ENCODE results near the gene TSPAN9. TPM values are rescaled to one million over a fixed set of nuclear protein-coding genes. Genes with fewer than 3 reads are reported as not detected.

TSPAN9 gene
- total RNA-seq, 1 experiment from 2014 or later: 35.5 TPM

GRCh38 chr12:3178671-3179313, 101.6 kb downstream of the TSPAN9 start:
- H3K27ac ChIP-seq (ENCODE audit: low read depth, low read length, poor library complexity, severe bottlenecking): no peak overlapping the region
- no peak for TF ChIP-seq CTCF (conservative IDR thresholded peaks at IDR 0.05; ENCODE audit: low read depth, low read length)
- TF ChIP-seq EZH2 (IDR thresholded peaks at IDR 0.05; ENCODE audit: borderline replicate concordance, low read depth, low read length, poor library complexity, severe bottlenecking): no peak
- no TSS peak for BruUV-seq (replicated peaks)
- intact Hi-C loops (cut with micrococcal nuclease; ENCODE audit: unreplicated experiment): no loop called here
- H3K9me3 ChIP-seq (ENCODE audit: low read depth, low read length, poor library complexity, severe bottlenecking): no peaks in the 10 kb centered on the region
- ChIA-PET POLR2A (ENCODE audit: low non-redundant PET) (no interaction called here), CTCF (no interaction called here)
- no peak overlapping the region for H3K4me3 ChIP-seq (ENCODE audit: low read depth, low read length, poor library complexity, severe bottlenecking)
- H3K4me1 ChIP-seq (ENCODE audit: insufficient read depth, low read length, poor library complexity, severe bottlenecking): no peaks in the 10 kb centered on the region
- no peaks in the 10 kb centered on the region for H3K36me3 ChIP-seq (ENCODE audit: insufficient read depth, low read length, poor library complexity, severe bottlenecking)
- H3K27me3 ChIP-seq (replicated peaks; ENCODE audit: insufficient read depth, low read depth, low read length, poor library complexity): no peaks in the 10 kb centered on the region
- DNase-seq (ENCODE audit: low spot score): no peak

GRCh38 chr12:3179731-3180130, 102.6 kb downstream of the TSPAN9 start:
- CTCF ChIA-PET: no interaction called here
- intact Hi-C loops (cut with micrococcal nuclease; ENCODE audit: unreplicated experiment): no loop called here

GRCh38 chr12:3182426-3182825, 105.2 kb downstream of the TSPAN9 start:
- DNase-seq (ENCODE audit: low spot score): no peak
- no peaks in the 10 kb centered on the region for H3K36me3 ChIP-seq (ENCODE audit: insufficient read depth, low read length, poor library complexity, severe bottlenecking)
- ChIA-PET CTCF (no interaction called here), POLR2A (ENCODE audit: low non-redundant PET) (no interaction called here)
- H3K27ac ChIP-seq (ENCODE audit: low read depth, low read length, poor library complexity, severe bottlenecking): no peak overlapping the region
- TF ChIP-seq EZH2 (IDR thresholded peaks at IDR 0.05; ENCODE audit: borderline replicate concordance, low read depth, low read length, poor library complexity, severe bottlenecking) (no peak), CTCF (conservative IDR thresholded peaks at IDR 0.05; ENCODE audit: low read depth, low read length) (no peak)
- intact Hi-C loops (cut with micrococcal nuclease; ENCODE audit: unreplicated experiment): no loop called here
- BruUV-seq (replicated peaks): no TSS peak
- no peaks in the 10 kb centered on the region for H3K9me3 ChIP-seq (ENCODE audit: low read depth, low read length, poor library complexity, severe bottlenecking)
- H3K27me3 ChIP-seq (replicated peaks; ENCODE audit: insufficient read depth, low read depth, low read length, poor library complexity): no peaks in the 10 kb centered on the region
- no peaks in the 10 kb centered on the region for H3K4me1 ChIP-seq (ENCODE audit: insufficient read depth, low read length, poor library complexity, severe bottlenecking)
- no peak overlapping the region for H3K4me3 ChIP-seq (ENCODE audit: low read depth, low read length, poor library complexity, severe bottlenecking)

More at GRCh38 chr12:3179731-3180130, 102.6 kb downstream of the TSPAN9 start:
- POLR2A ChIA-PET (ENCODE audit: low non-redundant PET): no interaction called here
- H3K4me3 ChIP-seq (ENCODE audit: low read depth, low read length, poor library complexity, severe bottlenecking): no peak overlapping the region
- no peak overlapping the region for H3K27ac ChIP-seq (ENCODE audit: low read depth, low read length, poor library complexity, severe bottlenecking)
- TF ChIP-seq EZH2 (IDR thresholded peaks at IDR 0.05; ENCODE audit: borderline replicate concordance, low read depth, low read length, poor library complexity, severe bottlenecking): no peak
- TF ChIP-seq CTCF (conservative IDR thresholded peaks at IDR 0.05; ENCODE audit: low read depth, low read length): no peak
- DNase-seq (ENCODE audit: low spot score): no peak
- H3K4me1 ChIP-seq (ENCODE audit: insufficient read depth, low read length, poor library complexity, severe bottlenecking): no peaks in the 10 kb centered on the region
- no peaks in the 10 kb centered on the region for H3K36me3 ChIP-seq (ENCODE audit: insufficient read depth, low read length, poor library complexity, severe bottlenecking)
- H3K27me3 ChIP-seq (replicated peaks; ENCODE audit: insufficient read depth, low read depth, low read length, poor library complexity): no peaks in the 10 kb centered on the region
- H3K9me3 ChIP-seq (ENCODE audit: low read depth, low read length, poor library complexity, severe bottlenecking): no peaks in the 10 kb centered on the region
- no TSS peak for BruUV-seq (replicated peaks)
